HL-60/S4 treated with phorbol 12-myristate 13-acetate at 8.2 ng/mL for 4 days and 3 days (cell line): Measurements from ENCODE around the gene ERCC1.

Source experiments
- in situ Hi-C: fragments of 300-500 bp; cut with MboI; formaldehyde crosslinking; loops from 2 replicates; pipeline ENCODE4 v1.15.0; 2022; ENCODE audit warnings: low sequenced_read_pairs

ERCC1 gene

DNA sequence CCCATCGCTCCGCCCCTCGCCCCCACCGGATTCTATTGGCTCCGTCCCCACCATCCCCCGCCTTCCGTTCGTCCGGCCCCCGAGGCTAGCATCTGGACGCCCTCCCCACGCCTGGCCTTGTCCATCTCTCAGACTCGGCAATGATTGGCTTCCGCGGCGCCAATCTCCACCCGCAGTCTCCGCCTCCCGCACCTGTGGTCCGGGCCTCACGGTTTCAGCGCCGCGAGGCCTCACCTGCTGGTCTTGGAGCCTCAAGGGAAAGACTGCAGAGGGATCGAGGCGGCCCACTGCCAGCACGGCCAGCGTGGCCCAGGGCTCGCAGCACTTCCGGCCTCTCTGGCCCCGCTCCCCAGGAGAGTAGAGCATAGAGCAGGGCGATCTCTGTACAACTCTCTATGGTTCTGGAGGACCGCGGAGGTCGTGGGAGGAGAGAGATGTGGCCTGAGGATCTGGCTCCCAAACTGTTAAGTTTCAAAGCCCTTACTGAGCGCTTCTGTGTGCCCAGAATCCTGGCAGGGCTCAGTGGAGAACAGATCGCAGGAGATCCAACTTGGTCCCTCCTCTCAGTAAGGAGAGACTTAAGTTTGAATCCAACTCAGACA lies at the start of gene ERCC1:
Gene ERCC1, minus strand, starts transcription at position 329 of the 602 bp plus-strand sequence. CDS start 543 bp downstream, outside the sequence.
- in situ Hi-C loops = no loop called here

DNA sequence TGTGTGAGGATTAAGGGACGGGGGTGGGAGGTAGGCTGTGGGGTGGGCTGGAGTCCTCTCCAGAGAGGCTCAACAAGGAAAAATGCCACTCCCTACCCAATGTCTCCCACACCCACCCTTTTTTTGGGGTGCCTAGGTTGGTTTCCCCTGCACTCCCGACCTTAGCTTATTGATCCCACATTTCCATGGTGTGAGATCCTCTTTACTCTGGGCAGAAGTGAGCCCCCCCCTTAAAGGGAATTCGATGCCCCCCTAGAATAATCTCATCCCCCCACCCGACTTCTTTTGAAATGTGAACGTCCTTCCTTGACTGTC lies 49.6 kb upstream of the ERCC1 start:
- in situ Hi-C loops = no loop called here

- in situ Hi-C loops = no loop called here
Measured at GRCh38 chr19:45472563-45473366, 49.0 kb upstream of the ERCC1 start.

GRCh38 chr19:45471931-45472562 lies 48.3 kb upstream of the ERCC1 start:
- in situ Hi-C loops = no loop called here

DNA sequence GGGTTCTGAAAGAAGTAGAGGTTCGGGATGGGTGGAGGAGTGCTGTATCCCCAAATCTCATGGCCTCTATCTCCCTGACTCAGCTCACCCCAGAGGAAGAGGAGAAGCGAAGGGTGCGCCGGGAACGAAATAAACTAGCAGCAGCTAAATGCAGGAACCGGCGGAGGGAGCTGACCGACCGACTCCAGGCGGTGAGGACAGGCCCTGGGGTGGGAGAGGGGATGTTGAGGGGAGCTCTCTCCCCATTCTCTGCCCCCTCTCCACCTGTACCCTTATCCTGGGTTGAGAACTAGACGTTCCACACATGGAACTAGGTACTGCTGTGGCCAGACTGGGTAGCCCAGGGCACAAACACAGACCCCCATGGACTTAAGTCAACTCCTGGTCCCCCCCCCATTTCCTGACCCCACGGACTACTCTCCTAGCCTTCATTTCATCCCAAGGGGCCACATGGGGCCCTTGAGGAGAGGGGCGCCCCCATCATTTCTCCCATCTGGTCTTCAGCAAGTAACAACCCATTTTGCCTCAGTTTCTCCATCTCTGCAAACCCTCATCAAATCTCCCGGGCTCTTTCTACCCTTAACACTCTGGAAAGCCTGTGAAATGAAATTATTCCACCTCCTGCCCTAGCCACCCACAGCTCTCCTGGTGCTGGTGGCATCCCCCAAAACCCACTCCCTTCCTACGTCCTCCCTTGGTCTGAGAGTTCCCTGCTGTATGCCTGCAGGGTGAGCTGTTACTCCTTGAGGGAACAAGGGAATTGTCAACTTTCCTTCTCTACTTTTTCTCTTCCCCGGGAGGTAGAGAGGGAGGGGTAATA lies 47.6 kb upstream of the ERCC1 start:
- in situ Hi-C loops = no loop called here

DNA sequence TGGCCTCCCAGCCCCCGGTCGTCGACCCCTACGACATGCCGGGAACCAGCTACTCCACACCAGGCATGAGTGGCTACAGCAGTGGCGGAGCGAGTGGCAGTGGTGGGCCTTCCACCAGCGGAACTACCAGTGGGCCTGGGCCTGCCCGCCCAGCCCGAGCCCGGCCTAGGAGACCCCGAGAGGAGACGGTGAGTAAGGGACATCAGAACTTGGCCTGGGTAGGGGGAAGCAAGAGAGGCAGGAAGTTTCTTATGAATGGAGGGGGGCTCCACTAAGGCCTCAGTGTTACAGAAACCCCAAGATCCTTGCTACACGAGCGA lies 47.0 kb upstream of the ERCC1 start:
- in situ Hi-C loops = no loop called here

DNA sequence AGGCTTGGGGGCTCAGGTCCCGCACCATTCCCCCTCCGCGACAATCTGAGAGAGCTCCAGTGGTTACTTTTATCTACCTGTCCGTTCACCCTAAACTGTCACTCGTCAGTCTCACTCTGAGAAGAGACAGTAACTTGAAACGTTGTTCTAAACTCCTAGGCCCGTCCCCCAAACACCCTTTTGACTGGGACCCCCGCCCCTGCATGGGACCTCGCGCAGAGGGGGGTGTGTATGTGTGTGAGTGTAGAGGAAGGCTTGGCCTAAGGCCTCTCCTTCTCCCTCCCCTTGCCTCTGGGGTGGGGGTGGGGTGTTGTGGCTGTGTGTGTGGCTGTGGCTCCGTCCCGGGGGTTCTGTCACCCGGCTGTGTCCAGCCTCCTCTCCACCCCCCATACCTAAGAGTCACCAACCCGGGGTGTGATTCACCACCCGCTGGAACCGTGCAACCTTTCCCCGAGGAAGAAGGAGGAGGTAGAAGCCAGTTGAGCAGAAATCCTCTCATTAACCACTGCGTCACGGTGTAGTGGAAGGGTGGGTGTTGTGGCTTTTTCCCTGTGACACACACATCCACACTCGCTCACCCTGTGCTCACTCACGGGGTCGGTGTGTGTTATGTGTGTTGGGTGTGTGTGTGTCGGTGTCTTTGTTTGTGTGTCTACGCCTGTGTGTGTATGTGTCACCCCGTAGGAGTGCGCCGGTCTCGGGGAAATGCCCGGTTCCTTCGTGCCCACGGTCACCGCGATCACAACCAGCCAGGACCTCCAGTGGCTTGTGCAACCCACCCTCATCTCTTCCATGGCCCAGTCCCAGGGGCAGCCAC lies 46.4 kb upstream of the ERCC1 start:
- in situ Hi-C loops = no loop called here

DNA sequence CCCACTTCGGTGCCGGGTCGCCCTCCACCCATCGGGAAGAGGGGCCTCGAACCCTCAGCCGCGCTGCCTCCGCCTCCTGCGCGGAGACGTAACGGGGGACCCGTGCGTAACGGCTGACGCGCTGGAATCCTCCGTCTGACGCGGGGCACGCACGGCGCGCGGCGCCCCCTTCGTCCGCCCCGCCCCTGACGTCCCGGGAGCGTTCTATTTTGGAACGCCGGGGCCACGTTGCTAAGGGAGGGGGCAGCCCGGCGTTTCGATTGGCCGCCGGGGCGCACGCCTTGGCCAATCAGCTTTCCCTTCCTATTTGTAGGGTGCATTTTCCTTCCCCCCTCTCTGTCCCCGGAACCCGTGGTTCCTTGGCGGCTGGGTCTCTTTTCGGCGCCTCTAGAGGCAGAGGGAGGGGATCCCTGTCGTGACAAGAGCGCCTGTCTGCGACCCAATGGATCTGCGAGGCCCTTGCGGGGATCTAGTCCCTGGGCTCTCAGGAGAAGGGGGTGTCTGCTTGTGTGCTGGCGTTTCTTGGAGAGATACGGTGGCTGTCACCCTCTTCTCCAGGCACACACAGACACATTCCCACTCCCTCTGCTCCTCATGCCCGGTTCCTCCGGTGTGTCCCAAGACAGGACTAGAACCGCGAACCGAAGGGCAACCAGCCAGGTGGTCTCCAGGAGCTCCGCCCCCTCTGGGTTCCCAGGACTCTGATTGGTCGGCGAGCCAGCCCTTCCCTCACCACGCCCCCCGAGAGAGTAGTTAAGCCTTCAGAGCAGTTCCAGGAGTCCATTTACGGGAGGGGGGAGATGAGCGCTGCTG lies 45.6 kb upstream of the ERCC1 start:
- in situ Hi-C loops = no loop called here

GRCh38 chr19:45468803-45469131 lies 45.0 kb upstream of the ERCC1 start:
- in situ Hi-C loops = no loop called here

DNA sequence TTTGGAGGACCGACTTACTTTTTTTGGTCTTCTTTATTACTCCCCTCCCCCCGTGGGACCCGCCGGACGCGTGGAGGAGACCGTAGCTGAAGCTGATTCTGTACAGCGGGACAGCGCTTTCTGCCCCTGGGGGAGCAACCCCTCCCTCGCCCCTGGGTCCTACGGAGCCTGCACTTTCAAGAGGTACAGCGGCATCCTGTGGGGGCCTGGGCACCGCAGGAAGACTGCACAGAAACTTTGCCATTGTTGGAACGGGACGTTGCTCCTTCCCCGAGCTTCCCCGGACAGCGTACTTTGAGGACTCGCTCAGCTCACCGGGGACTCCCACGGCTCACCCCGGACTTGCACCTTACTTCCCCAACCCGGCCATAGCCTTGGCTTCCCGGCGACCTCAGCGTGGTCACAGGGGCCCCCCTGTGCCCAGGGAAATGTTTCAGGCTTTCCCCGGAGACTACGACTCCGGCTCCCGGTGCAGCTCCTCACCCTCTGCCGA lies 44.5 kb upstream of the ERCC1 start:
- in situ Hi-C loops = no loop called here

GRCh38 chr19:45467456-45468158 lies 43.9 kb upstream of the ERCC1 start, which contains the start of gene FOSB:
TSS of gene FOSB (plus strand) at chr19:45467996. CDS start at chr19:45468587, 591 bp downstream.
- in situ Hi-C loops = no loop called here

GRCh38 chr19:45467115-45467455 lies 43.4 kb upstream of the ERCC1 start:
- in situ Hi-C loops = no loop called here

- in situ Hi-C loops = no loop called here
Measured at GRCh38 chr19:45464852-45465441, 41.2 kb upstream of the ERCC1 start.

DNA sequence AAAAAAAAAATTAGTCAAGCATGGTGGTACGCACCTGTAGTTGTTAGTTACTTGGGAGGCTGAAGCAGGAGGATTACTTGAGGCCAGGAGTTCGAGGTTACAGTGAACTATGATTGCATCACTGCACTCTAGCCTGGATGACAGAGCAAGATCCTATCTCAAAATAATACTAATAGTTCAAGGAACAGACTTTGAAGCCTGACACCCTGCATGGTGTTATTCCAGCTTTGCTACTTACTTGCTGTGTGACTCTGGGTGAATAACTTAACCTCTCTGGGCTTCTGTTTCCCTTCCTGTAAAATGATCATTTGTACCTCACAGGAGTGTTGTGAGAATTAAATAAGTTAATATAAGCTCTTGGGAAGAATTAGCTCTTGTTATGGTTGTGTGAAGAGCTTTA lies 40.6 kb upstream of the ERCC1 start:
- in situ Hi-C loops = no loop called here

- in situ Hi-C loops = no loop called here
Measured at GRCh38 chr19:45463241-45463640, 39.5 kb upstream of the ERCC1 start.

GRCh38 chr19:45462174-45462573 lies 38.5 kb upstream of the ERCC1 start:
- in situ Hi-C loops = no loop called here

- in situ Hi-C loops = no loop called here
Measured at GRCh38 chr19:45460807-45461347, 37.2 kb upstream of the ERCC1 start.

- in situ Hi-C loops = no loop called here
Measured at GRCh38 chr19:45457776-45458175, 34.1 kb upstream of the ERCC1 start.

GRCh38 chr19:45456500-45456815 lies 32.7 kb upstream of the ERCC1 start:
- in situ Hi-C loops = no loop called here
